Heart left ventricle (tissue), 16 donors: ENCODE data around the gene LMAN1L. TPM values are rescaled to one million over a fixed set of nuclear protein-coding genes. Genes with fewer than 3 reads are reported as not detected.

Experiments used
- ATAC-seq, 4 donors: fragments of 200-7000 bp; cut with Tn5 transposase; one replicate each; pipeline ENCODE4 v1.9.1; 2020 to 2022; ENCODE audit warnings: moderate library complexity in 4 of 4, mild to moderate bottlenecking in 3 of 4, moderate number of reproducible peaks in 1 of 4
- DNase-seq, 5 donors: peaks; one replicate each; pipeline ENCODE4 v3.0.0-alpha.2; 2020
- H3K27ac ChIP-seq, 12 donors: fragments of 200-600 bp; sonication (generic) in 4 of 12; one replicate each; pipeline versions ENCODE4 v1.5.0 to v1.8.0; 2016 to 2022; ENCODE audit warnings: mild to moderate bottlenecking in 2 of 12
- H3K27me3 ChIP-seq, 9 donors: fragments of 200-600 bp; sonication (generic) in 2 of 9; one replicate each; pipeline versions ENCODE4 v1.5.1 to v1.8.0; 2016 to 2022; ENCODE audit warnings: mild to moderate bottlenecking in 3 of 9
- H3K36me3 ChIP-seq, 9 donors: fragments of 200-600 bp; sonication (generic) in 2 of 9; one replicate each; pipeline versions ENCODE4 v1.5.0 to v1.8.0; 2018 to 2022; ENCODE audit warnings: mild to moderate bottlenecking in 2 of 9
- H3K4me1 ChIP-seq, 12 donors: fragments of 200-600 bp; sonication (generic) in 4 of 12; one replicate each; pipeline versions ENCODE4 v1.5.0 to v1.8.0; 2016 to 2022; ENCODE audit warnings: mild to moderate bottlenecking in 3 of 12
- H3K4me3 ChIP-seq, 12 donors: fragments of 200-600 bp; sonication (generic) in 4 of 12; one replicate each; pipeline versions ENCODE4 v1.5.0 to v1.8.0; 2017 to 2022; ENCODE audit warnings: mild to moderate bottlenecking in 9 of 12, moderate library complexity in 4 of 12
- H3K9me3 ChIP-seq, 12 donors: fragments of 200-600 bp; sonication (generic) in 4 of 12; one replicate each; pipeline versions ENCODE4 v1.5.0 to v1.8.0; 2016 to 2022; ENCODE audit warnings: mild to moderate bottlenecking in 1 of 12
- POLR2A ChIP-seq, 2 donors: fragments of 450-650 bp; IDR thresholded peaks; one replicate each; pipeline ENCODE4 v1.6.1; 2017; ENCODE audit warnings: antibody characterized with exemption in 2 of 2, mild to moderate bottlenecking in 2 of 2, moderate library complexity in 2 of 2
- WGBS, 4 donors: extraction: QIAGEN DNeasy Blood & Tissue Kit in 2 of 4; methylation state at CpG; one replicate each; pipeline versions ENCODE4 v1.1.5 to v1.1.7; 2013 to 2018; 5-methylcytosine and 5-hydroxymethylcytosine counted together
- intact Hi-C, 10 donors: fragments of 100-400 bp; cut with DNase I; formaldehyde crosslinking; loops; one replicate each; pipeline versions ENCODE4 v1.11.1 to v1.14.2; 2022
- polyA plus RNA-seq, 2 donors: library from polyadenylated mRNA; stranded (reverse); fragments of 200-250 nt; gene quantifications; one replicate each; pipeline ENCODE4 v1.2.3, GENCODE V29; 2013
- total RNA-seq, 9 donors: library from RNA; depleted of rRNA in 2 of 9; stranded (reverse); fragments of >200 nt in 2 of 9; fragmentation: NEBNext Ultra II Directional in 3 of 9; extraction: Animal tissue kit (Norgen Biotek cat#: 25700) in 3 of 9; gene quantifications; one replicate each; pipeline versions ENCODE4 v1.1.0 to v1.2.4, GENCODE V29; 2016 to 2023
- TF ChIP-seq, protein P1 (sequence below), 12 donors: fragments of 200-600 bp; sonication (generic) in 4 of 12; IDR thresholded peaks; one replicate each; pipeline versions ENCODE4 v1.5.0 to v1.8.0; 2018 to 2022; ENCODE audit warnings: antibody characterized with exemption in 12 of 12, mild to moderate bottlenecking in 5 of 12
- donor health status: ischemic (EF 13 %, LVEDD 7.1; RV severe dilation, severe dysfunction).
- donor health status: healthy with polysubstance abuse.
- donor health status: DM: no; HTN: yes; CAD: no.
- donor health status: DM: no; HTN: no; CAD: no.
- donor health status: ischemic (EF 25% LVEDD 6.9; RV normal size, moderate dysfunction).
- donor health status: ischemic (EF 25% LVEDD 5.7; RV mildly dilated, moderate dysfunction).
- donor health status: healthy.
- donor health status: DM: yes; HTN: yes; CAD: no.
- donor health status: ischemic (EF 35%, LVEDD 5.7; RV mildly dilated, moderate dysfunction).
- donor health status: nonischemic (EF 11% LVEDD 7.7; RV severe dilation, severe dysfunction).
- donor health status: DM: yes; HTN: yes; CAD: no.
- donor health status: PGD.
- donor health status: ischemic (EF 29% LVEDD 5.4; RV normal size, mild dysfunction).
- donor health status: nonischemic (EF 23%, LVEDD 6.1; RV moderate dilation, normal function).

LMAN1L gene
- total and polyA plus RNA-seq, 11 donors: 0.19 to 16.3 (median 6.8) TPM; not detected in 1

GRCh38 chr15:74822233-74822632 lies 9.6 kb downstream of the LMAN1L start:
- 84 to 91% (median 89%) methylated on average over 4 of the region's 4 CpGs for WGBS, 4 donors
- DNase-seq: no peak
- no peak for TF ChIP-seq POLR2A (IDR thresholded peaks at IDR 0.05)
- TF ChIP-seq, protein P1, sequence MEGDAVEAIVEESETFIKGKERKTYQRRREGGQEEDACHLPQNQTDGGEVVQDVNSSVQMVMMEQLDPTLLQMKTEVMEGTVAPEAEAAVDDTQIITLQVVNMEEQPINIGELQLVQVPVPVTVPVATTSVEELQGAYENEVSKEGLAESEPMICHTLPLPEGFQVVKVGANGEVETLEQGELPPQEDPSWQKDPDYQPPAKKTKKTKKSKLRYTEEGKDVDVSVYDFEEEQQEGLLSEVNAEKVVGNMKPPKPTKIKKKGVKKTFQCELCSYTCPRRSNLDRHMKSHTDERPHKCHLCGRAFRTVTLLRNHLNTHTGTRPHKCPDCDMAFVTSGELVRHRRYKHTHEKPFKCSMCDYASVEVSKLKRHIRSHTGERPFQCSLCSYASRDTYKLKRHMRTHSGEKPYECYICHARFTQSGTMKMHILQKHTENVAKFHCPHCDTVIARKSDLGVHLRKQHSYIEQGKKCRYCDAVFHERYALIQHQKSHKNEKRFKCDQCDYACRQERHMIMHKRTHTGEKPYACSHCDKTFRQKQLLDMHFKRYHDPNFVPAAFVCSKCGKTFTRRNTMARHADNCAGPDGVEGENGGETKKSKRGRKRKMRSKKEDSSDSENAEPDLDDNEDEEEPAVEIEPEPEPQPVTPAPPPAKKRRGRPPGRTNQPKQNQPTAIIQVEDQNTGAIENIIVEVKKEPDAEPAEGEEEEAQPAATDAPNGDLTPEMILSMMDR (IDR thresholded peaks at IDR 0.05): no peak
- intact Hi-C loops: no loop called here
- Histone ChIP-seq H3K27me3 (peaks cover 0 to 13% (median 6%) of the 10 kb centered on the region in 9 donors), H3K27ac (no peak overlapping the region), H3K36me3 (no peaks in the 10 kb centered on the region), H3K4me1 (peaks cover 0 to 10% (median 0%) of the 10 kb centered on the region in 12 donors), H3K9me3 (no peaks in the 10 kb centered on the region), H3K4me3 (no peak overlapping the region)
- ATAC-seq: no peak

DNA sequence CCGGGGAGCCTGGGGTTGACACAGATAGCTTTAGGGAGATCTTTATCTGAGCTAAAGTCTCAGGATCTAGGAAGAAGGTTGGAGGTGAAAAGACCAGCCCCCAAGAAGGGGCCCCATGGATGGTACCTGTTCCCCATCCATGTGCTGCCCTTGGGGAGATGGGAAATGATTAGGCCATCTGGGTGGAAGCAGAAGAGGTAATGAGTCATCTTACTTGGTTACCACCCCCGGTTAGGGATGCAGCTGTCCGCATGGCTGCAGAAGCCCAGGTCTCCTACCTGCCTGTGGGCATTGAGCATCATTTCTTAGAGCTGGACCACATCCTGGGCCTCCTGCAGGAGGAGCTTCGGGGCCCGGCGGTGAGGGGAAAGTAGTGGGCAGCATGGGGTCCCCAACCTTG lies 10.7 kb downstream of the LMAN1L start:
- 71 to 84% (median 77%) methylated on average over 5 to 6 of the region's 6 CpGs for WGBS, 4 donors
- H3K9me3 ChIP-seq: no peaks in the 10 kb centered on the region
- no peak for DNase-seq
- H3K4me3 ChIP-seq: no peak overlapping the region
- intact Hi-C loops: no loop called here
- H3K27me3 ChIP-seq: peaks cover 0 to 21% (median 12%) of the 10 kb centered on the region in 9 donors
- H3K4me1 ChIP-seq: peaks cover 0 to 6% (median 0%) of the 10 kb centered on the region in 12 donors
- no peak overlapping the region for H3K27ac ChIP-seq
- H3K36me3 ChIP-seq: no peaks in the 10 kb centered on the region
- no peak for TF ChIP-seq POLR2A (IDR thresholded peaks at IDR 0.05)
- TF ChIP-seq, protein P1 (IDR thresholded peaks at IDR 0.05): no peak
- ATAC-seq: no peak

GRCh38 chr15:74824976-74825375 lies 12.3 kb downstream of the LMAN1L start:
- peaks cover 0 to 25% (median 16%) of the 10 kb centered on the region in 9 donors for H3K27me3 ChIP-seq
- intact Hi-C loops: no loop called here
- ATAC-seq (no peak), DNase-seq (no peak)
- TF ChIP-seq, protein P1 (IDR thresholded peaks at IDR 0.05): no peak
- TF ChIP-seq POLR2A (IDR thresholded peaks at IDR 0.05): no peak
- H3K27ac ChIP-seq: no peak overlapping the region
- 75 to 83% (median 76%) methylated on average over 7 of the region's 7 CpGs for WGBS, 4 donors
- no peaks in the 10 kb centered on the region for H3K9me3 ChIP-seq
- H3K4me3 ChIP-seq: no peak overlapping the region
- H3K36me3 ChIP-seq: no peaks in the 10 kb centered on the region
- H3K4me1 ChIP-seq: peaks cover 0 to 6% (median 0%) of the 10 kb centered on the region in 12 donors

DNA sequence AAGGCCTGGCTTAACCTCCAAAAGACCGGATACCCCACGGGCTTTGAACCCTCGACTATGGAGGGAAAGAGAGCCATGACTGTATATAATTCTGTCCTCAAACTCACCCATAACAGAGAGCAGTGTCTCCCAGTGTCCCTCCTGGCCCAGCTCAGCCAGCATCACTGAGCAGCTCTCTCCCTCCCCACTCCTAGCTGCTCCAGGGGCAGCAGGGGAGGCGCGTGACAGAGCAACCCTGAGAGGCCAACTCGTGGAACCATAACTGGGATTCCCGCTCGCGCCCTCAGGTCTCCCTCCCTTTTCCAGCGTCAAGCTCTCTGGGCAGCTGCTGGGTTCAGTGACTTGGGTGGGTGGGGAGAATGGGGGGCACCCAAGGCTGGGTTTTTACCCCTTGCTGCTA lies 13.2 kb downstream of the LMAN1L start:
- H3K4me3 ChIP-seq: no peak overlapping the region
- WGBS, 4 donors: 46 to 51% (median 48%) methylated on average over 10 of the region's 10 CpGs
- intact Hi-C loops: no loop called here
- H3K4me1 ChIP-seq: peaks cover 0 to 6% (median 0%) of the 10 kb centered on the region in 12 donors
- peaks cover 0 to 25% (median 16%) of the 10 kb centered on the region in 9 donors for H3K27me3 ChIP-seq
- no peaks in the 10 kb centered on the region for H3K36me3 ChIP-seq
- ATAC-seq: no peak
- H3K27ac ChIP-seq: no peak overlapping the region
- TF ChIP-seq POLR2A (IDR thresholded peaks at IDR 0.05): no peak
- TF ChIP-seq, protein P1 (IDR thresholded peaks at IDR 0.05): no peak
- DNase-seq: no peak
- no peaks in the 10 kb centered on the region for H3K9me3 ChIP-seq
